ENCODE results near the gene ZPBP.

The ZPBP gene

DNA sequence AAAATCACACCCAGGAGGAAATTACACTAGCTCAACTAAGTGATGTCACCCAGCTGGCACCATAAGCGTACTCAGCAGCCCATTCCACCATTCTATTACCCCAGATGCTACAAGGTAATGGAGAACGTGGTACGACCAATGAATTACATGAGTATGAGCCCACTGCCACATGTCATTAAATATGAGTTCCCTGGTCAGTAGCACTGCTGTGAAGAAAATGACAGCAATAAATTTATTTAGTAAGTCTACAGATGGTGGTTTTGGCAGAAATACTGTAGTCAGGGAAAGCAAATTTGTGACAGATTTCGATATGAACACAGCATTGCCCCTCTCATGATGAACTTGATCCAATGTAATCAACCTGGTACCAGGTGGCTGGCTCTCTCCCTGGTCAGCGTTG, 165.4 kb downstream of the ZPBP start:
- TF ChIP-seq ZNF70 (CRISPR knock-in tag; IDR thresholded peaks at IDR 0.05) (no peak), ZFP30 (CRISPR knock-in tag; IDR thresholded peaks at IDR 0.05) (no peak), CSRNP3 (CRISPR knock-in tag; IDR thresholded peaks at IDR 0.05) (no peak), ZFP3 (CRISPR knock-in tag; IDR thresholded peaks at IDR 0.05) (no peak), BACH2 (CRISPR knock-in tag; IDR thresholded peaks at IDR 0.05; ENCODE audit: borderline replicate concordance) (no peak), RARB (CRISPR knock-in tag; IDR thresholded peaks at IDR 0.05) (no peak), TSHZ2 (CRISPR knock-in tag; IDR thresholded peaks at IDR 0.05) (no peak), SNAI2 (CRISPR knock-in tag; IDR thresholded peaks at IDR 0.05) (no peak), ARNTL (CRISPR knock-in tag; IDR thresholded peaks at IDR 0.05; ENCODE audit: borderline replicate concordance, low read depth) (no peak), ISL1 (CRISPR knock-in tag; IDR thresholded peaks at IDR 0.05) (no peak), GLIS3 (CRISPR knock-in tag; IDR thresholded peaks at IDR 0.05) (no peak), ZNF8 (CRISPR knock-in tag; IDR thresholded peaks at IDR 0.05) (no peak), ZNF565 (CRISPR knock-in tag; conservative IDR thresholded peaks at IDR 0.05; ENCODE audit: low read depth) (no peak), OSR1 (CRISPR knock-in tag; IDR thresholded peaks at IDR 0.05) (no peak)
- TF ChIP-seq, protein P1, sequence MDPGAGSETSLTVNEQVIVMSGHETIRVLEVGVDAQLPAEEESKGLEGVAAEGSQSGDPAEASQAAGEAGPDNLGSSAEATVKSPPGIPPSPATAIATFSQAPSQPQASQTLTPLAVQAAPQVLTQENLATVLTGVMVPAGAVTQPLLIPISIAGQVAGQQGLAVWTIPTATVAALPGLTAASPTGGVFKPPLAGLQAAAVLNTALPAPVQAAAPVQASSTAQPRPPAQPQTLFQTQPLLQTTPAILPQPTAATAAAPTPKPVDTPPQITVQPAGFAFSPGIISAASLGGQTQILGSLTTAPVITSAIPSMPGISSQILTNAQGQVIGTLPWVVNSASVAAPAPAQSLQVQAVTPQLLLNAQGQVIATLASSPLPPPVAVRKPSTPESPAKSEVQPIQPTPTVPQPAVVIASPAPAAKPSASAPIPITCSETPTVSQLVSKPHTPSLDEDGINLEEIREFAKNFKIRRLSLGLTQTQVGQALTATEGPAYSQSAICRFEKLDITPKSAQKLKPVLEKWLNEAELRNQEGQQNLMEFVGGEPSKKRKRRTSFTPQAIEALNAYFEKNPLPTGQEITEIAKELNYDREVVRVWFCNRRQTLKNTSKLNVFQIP (CRISPR knock-in tag; IDR thresholded peaks at IDR 0.05; ENCODE audit: borderline replicate concordance, low read depth) = no peak
- ATAC-seq = no peak

DNA sequence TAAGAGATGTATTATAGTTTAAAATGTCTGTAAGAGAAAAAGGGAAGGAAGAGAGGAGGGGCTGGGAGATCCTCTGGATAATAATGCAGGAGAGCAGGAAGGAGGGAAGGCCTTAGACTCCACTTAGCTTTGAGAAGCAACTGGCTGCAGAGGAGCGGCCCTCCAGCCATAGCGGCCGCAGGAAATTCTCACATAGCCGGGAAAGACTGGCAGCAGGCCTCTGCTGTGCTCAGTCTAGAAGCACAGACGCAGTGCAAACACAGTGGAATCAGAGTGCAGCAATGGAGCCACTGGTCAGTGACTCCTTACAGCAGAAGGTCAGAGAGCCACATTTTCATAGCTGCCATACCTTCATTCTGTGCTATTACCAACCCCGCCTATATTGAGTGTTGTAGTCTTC, 166.3 kb downstream of the ZPBP start:
- no peak for ATAC-seq
- no peak for TF ChIP-seq ESRRG (CRISPR knock-in tag; IDR thresholded peaks at IDR 0.05)
- no peak for TF ChIP-seq SNAI2 (CRISPR knock-in tag; IDR thresholded peaks at IDR 0.05)
- no peak for TF ChIP-seq CREB5 (CRISPR knock-in tag; IDR thresholded peaks at IDR 0.05; ENCODE audit: low read depth)

DNA sequence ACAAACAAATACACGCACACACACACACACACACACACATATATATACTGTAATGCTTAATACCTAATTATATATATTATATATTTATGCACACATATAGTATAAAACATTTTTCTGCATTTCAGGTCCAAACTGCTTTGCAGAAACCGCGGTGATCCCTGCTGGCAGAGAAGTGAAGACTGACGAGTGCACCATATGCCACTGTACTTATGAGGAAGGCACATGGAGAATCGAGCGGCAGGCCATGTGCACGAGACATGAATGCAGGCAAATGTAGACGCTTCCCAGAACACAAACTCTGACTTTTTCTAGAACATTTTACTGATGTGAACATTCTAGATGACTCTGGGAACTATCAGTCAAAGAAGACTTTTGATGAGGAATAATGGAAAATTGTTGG, 181.1 kb downstream of the ZPBP start:
- TF ChIP-seq ARNTL (CRISPR knock-in tag; IDR thresholded peaks at IDR 0.05; ENCODE audit: borderline replicate concordance, low read depth) (no peak), ZC3H10 (CRISPR knock-in tag; IDR thresholded peaks at IDR 0.05) (no peak), TOX (CRISPR knock-in tag; IDR thresholded peaks at IDR 0.05; ENCODE audit: borderline replicate concordance) (no peak), CSDC2 (CRISPR knock-in tag; IDR thresholded peaks at IDR 0.05) (no peak), CREB5 (CRISPR knock-in tag; IDR thresholded peaks at IDR 0.05; ENCODE audit: low read depth) (no peak), TSHZ2 (CRISPR knock-in tag; IDR thresholded peaks at IDR 0.05) (no peak), PPARA (CRISPR knock-in tag; IDR thresholded peaks at IDR 0.05; ENCODE audit: borderline replicate concordance) (no peak), ZNF70 (CRISPR knock-in tag; IDR thresholded peaks at IDR 0.05) (no peak), TCF4 (CRISPR knock-in tag; IDR thresholded peaks at IDR 0.05; ENCODE audit: borderline replicate concordance) (no peak)
- TF ChIP-seq, protein P1 (CRISPR knock-in tag; IDR thresholded peaks at IDR 0.05; ENCODE audit: borderline replicate concordance, low read depth) = no peak
- TF ChIP-seq, protein P2, sequence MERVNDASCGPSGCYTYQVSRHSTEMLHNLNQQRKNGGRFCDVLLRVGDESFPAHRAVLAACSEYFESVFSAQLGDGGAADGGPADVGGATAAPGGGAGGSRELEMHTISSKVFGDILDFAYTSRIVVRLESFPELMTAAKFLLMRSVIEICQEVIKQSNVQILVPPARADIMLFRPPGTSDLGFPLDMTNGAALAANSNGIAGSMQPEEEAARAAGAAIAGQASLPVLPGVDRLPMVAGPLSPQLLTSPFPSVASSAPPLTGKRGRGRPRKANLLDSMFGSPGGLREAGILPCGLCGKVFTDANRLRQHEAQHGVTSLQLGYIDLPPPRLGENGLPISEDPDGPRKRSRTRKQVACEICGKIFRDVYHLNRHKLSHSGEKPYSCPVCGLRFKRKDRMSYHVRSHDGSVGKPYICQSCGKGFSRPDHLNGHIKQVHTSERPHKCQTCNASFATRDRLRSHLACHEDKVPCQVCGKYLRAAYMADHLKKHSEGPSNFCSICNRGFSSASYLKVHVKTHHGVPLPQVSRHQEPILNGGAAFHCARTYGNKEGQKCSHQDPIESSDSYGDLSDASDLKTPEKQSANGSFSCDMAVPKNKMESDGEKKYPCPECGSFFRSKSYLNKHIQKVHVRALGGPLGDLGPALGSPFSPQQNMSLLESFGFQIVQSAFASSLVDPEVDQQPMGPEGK (CRISPR knock-in tag; IDR thresholded peaks at IDR 0.05; ENCODE audit: borderline replicate concordance) = no peak
- ATAC-seq = no peak
